AG04450 (cell line): ENCODE measurements around the gene PUS7L. TPM values are rescaled to one million over a fixed set of nuclear protein-coding genes. Genes with fewer than 3 reads are reported as not detected.
"Not testable (repeated sequence)": the region's sequence is repeated elsewhere in the genome, so short reads cannot be mapped to it uniquely, and the experiment has no call there.

Source experiments
- CTCF ChIA-PET: fragments of 300-600, 350-600 bp; formaldehyde crosslinking; extraction: SDS; loops from one replicate; lab custom pipeline; 2022; ENCODE audit warnings: antibody characterized with exemption, inconsistent platforms; lab: Charles Lee
- POLR2A ChIA-PET: fragments of 350-600 bp; formaldehyde crosslinking; extraction: SDS; loops from one replicate; lab custom pipeline; 2021; ENCODE audit warnings: antibody characterized with exemption, inconsistent platforms; lab: Yijun Ruan, JAX
- DNase-seq: peaks from one replicate; pipeline ENCODE4 v3.0.0-alpha.2; 2011; ENCODE audit warnings: low read depth, low spot score
- H3K27ac ChIP-seq: one replicate; pipeline ENCODE4 v1.5.1; 2012; ENCODE audit warnings: low read depth, low read length, control low read depth
- H3K27me3 ChIP-seq: one replicate; pipeline ENCODE4 v1.6.0; 2012; ENCODE audit warnings: low read length; ENCODE audit not compliant: control insufficient read depth, insufficient read depth
- H3K4me3 ChIP-seq: 2 replicates; pipeline ENCODE4 v1.5.1; 2011; ENCODE audit warnings: mild to moderate bottlenecking, low read depth, low read length, control low read depth
- H3K9me3 ChIP-seq: 2 replicates; pipeline ENCODE4 v1.5.1; 2012; ENCODE audit warnings: low read length; ENCODE audit not compliant: control insufficient read depth, insufficient read depth
- polyA plus RNA-seq: library from polyadenylated mRNA; depleted of rRNA; stranded (reverse); fragments of >200 nt; gene quantifications from 2 replicates; pipeline ENCODE4 v1.2.3, GENCODE V29; 2011
- TF ChIP-seq, protein P1 (sequence below): IDR thresholded peaks from 2 replicates; pipeline ENCODE4 v1.5.1; 2011; ENCODE audit warnings: low read depth, low read length, control low read depth, inconsistent platforms

The PUS7L gene
- polyA plus RNA-seq, 1 experiment, result 15.2 TPM

- TF ChIP-seq, protein P1, sequence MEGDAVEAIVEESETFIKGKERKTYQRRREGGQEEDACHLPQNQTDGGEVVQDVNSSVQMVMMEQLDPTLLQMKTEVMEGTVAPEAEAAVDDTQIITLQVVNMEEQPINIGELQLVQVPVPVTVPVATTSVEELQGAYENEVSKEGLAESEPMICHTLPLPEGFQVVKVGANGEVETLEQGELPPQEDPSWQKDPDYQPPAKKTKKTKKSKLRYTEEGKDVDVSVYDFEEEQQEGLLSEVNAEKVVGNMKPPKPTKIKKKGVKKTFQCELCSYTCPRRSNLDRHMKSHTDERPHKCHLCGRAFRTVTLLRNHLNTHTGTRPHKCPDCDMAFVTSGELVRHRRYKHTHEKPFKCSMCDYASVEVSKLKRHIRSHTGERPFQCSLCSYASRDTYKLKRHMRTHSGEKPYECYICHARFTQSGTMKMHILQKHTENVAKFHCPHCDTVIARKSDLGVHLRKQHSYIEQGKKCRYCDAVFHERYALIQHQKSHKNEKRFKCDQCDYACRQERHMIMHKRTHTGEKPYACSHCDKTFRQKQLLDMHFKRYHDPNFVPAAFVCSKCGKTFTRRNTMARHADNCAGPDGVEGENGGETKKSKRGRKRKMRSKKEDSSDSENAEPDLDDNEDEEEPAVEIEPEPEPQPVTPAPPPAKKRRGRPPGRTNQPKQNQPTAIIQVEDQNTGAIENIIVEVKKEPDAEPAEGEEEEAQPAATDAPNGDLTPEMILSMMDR, result no peak
- Histone ChIP-seq H3K4me3 (no peak overlapping the region), H3K27me3 (no peaks in the 10 kb centered on the region), H3K27ac (no peak overlapping the region), H3K9me3 (no peaks in the 10 kb centered on the region)
- ChIA-PET POLR2A (no interaction called here), CTCF (no interaction called here)
- DNase-seq, result no peak
Observed at GRCh38 chr12:43722621-43723020, 36.0 kb downstream of the PUS7L start.

DNA sequence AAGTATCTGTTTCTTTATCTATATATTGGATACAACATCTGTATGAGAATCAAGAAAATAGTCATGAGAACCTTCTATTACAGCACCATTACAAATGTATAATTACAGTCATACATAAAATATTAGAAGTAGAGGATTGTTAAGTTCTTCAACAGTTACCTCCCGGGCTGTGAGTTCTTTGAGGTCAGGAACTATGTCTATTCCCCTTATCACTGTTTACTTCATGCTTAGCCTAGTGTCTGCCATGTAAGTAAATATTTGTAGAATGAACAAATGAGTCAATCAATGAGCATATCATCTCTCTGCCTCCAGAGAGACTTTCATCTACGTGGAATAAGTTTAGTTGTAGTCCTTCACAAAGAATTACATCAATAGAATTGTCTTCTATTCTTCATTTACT is 47.2 kb downstream of the PUS7L start:
- no peaks in the 10 kb centered on the region for H3K9me3 ChIP-seq
- H3K27me3 ChIP-seq, result no peaks in the 10 kb centered on the region
- no peak for DNase-seq
- H3K4me3 ChIP-seq, result no peak overlapping the region
- TF ChIP-seq, protein P1, result no peak
- no peak overlapping the region for H3K27ac ChIP-seq
- ChIA-PET CTCF (no interaction called here), POLR2A (no interaction called here)

GRCh38 chr12:43703772-43704171 is 54.8 kb downstream of the PUS7L start:
- H3K27ac ChIP-seq, POLR2A ChIA-PET, H3K27me3 ChIP-seq, CTCF ChIA-PET, H3K9me3 ChIP-seq, DNase-seq, H3K4me3 ChIP-seq: not testable (repeated sequence)

- H3K4me3 ChIP-seq, CTCF ChIA-PET, DNase-seq, H3K27ac ChIP-seq, POLR2A ChIA-PET, H3K9me3 ChIP-seq, H3K27me3 ChIP-seq: not testable (repeated sequence)
Observed at GRCh38 chr12:43701194-43701593, 57.4 kb downstream of the PUS7L start.

DNA sequence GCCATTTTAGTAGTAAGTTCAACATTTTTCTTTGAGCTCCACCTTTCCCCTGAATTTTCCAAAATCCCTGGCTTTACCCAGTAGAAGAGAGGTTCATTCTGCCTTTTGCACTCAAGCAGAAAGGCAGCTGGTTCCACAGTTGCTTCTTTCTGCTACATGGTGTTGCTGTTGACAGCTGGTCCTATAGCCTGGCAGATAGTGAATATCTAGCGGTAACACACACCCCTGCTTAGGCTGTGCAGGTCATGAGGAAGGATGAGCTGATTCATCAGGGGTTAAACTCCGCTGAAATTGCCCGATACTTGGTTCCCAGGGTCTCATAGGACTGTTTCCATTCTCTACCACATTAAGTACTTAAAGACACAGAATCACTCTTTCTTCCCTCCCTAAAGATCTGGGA is 62.4 kb downstream of the PUS7L start:
- no peak overlapping the region for H3K4me3 ChIP-seq
- no peak for DNase-seq
- POLR2A ChIA-PET, result no interaction called here
- TF ChIP-seq, protein P1, result no peak
- CTCF ChIA-PET, result no interaction called here
- H3K9me3 ChIP-seq, result no peaks in the 10 kb centered on the region
- peaks cover 3% of the 10 kb centered on the region for H3K27me3 ChIP-seq
- H3K27ac ChIP-seq, result no peak overlapping the region

- no peaks in the 10 kb centered on the region for H3K9me3 ChIP-seq
- POLR2A ChIA-PET, result no interaction called here
- H3K4me3 ChIP-seq, result no peak overlapping the region
- DNase-seq, result no peak
- CTCF ChIA-PET, result no interaction called here
- TF ChIP-seq, protein P1, result no peak
- no peak overlapping the region for H3K27ac ChIP-seq
- H3K27me3 ChIP-seq, result peaks cover 3% of the 10 kb centered on the region
Observed at GRCh38 chr12:43694879-43695278, 63.7 kb downstream of the PUS7L start.
